NCI-H524 treated with DMSO at 0.1 percent for 48 hours (cell line): ENCODE data around the gene SPATA25.
A peak's percentile ranks its signal among the peaks of the same experiment; 100 is the strongest.
"Not testable (repeated sequence)": the region's sequence is repeated elsewhere in the genome, so short reads cannot be mapped to it uniquely, and the experiment has no call there.

Experiments
- DNase-seq: peaks from one replicate; lab custom pipeline; 2025; lab: John Stamatoyannopoulos, UW

The SPATA25 gene

GRCh38 chr20:45892828-45893500, 5.5 kb upstream of the SPATA25 start:
- no peak for DNase-seq

- no peak for DNase-seq
Measured at GRCh38 chr20:45892049-45892825, 4.8 kb upstream of the SPATA25 start.

- DNase-seq: no peak
Measured at GRCh38 chr20:45890985-45891983, 3.9 kb upstream of the SPATA25 start, which contains the start of the genes CTSA and NEURL2. Gene CTSA, plus strand, starts transcription at chr20:45891335. Its CDS starts 234 bp downstream, at chr20:45891569. Gene NEURL2, minus strand, starts transcription at chr20:45891208. Its CDS starts 217 bp downstream, at chr20:45890991.

- no peak for DNase-seq
Measured at GRCh38 chr20:45890077-45890984, 2.9 kb upstream of the SPATA25 start.

- no peak for DNase-seq
Measured at GRCh38 chr20:45888681-45889080, 1.3 kb upstream of the SPATA25 start.

GRCh38 chr20:45886590-45887345, 654 bp downstream of the SPATA25 start:
- no peak for DNase-seq

- DNase-seq: no peak
Measured at GRCh38 chr20:45883100-45883469, 4.3 kb downstream of the SPATA25 start.

- no peak for DNase-seq
Measured at GRCh38 chr20:45882469-45883099, 4.8 kb downstream of the SPATA25 start.

- DNase-seq: peak; percentile 89
Measured at GRCh38 chr20:45880988-45881788, 6.2 kb downstream of the SPATA25 start, which contains the start of gene ZSWIM1. Gene ZSWIM1, plus strand, starts transcription at chr20:45881227. Its CDS starts 1,366 bp downstream, at chr20:45882593.

- no peak for DNase-seq
Measured at GRCh38 chr20:45878076-45878761, 9.2 kb downstream of the SPATA25 start.

GRCh38 chr20:45874576-45874975, 12.8 kb downstream of the SPATA25 start:
- DNase-seq: no peak

- not testable (repeated sequence) for DNase-seq
Measured at GRCh38 chr20:45874104-45874481, 13.3 kb downstream of the SPATA25 start.

- no peak for DNase-seq
Measured at GRCh38 chr20:45873409-45874103, 13.9 kb downstream of the SPATA25 start.

GRCh38 chr20:45872626-45873025, 14.8 kb downstream of the SPATA25 start:
- no peak for DNase-seq

- DNase-seq: no peak
Measured at GRCh38 chr20:45867819-45868176, 19.6 kb downstream of the SPATA25 start.

GRCh38 chr20:45867136-45867818, 20.1 kb downstream of the SPATA25 start:
- no peak for DNase-seq

- no peak for DNase-seq
Measured at GRCh38 chr20:45866454-45866853, 21.0 kb downstream of the SPATA25 start.
